Medulla oblongata (tissue), 1 donor: ENCODE results near the gene ANKRD33.

Experiments used
- DNase-seq: peaks from one replicate; pipeline ENCODE4 v3.0.0-alpha.2; 2015; ENCODE audit errors: extremely low spot score

ANKRD33 gene

GRCh38 chr12:51860986-51861385 is 26.9 kb upstream of the ANKRD33 start:
- no peak for DNase-seq

DNA sequence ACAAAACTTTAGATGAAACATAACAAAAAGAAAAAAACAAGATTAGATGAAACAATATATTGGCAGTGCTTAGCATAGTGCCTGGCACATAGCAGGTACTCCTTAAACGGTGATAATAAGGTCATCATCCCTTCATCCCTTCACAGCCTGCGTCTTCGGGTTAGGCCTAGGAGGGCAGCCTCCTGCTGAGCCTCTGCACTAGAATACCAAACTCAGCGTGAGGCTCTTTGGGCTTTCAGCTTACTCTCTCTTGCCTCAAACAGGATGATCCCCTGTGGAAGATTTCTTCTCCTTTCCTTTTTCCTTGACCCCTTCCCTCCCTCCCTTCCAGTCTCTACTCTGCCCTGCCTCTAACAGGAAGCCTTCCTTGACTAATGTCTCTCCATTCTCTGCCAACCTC is 25.0 kb upstream of the ANKRD33 start:
- no peak for DNase-seq

DNA sequence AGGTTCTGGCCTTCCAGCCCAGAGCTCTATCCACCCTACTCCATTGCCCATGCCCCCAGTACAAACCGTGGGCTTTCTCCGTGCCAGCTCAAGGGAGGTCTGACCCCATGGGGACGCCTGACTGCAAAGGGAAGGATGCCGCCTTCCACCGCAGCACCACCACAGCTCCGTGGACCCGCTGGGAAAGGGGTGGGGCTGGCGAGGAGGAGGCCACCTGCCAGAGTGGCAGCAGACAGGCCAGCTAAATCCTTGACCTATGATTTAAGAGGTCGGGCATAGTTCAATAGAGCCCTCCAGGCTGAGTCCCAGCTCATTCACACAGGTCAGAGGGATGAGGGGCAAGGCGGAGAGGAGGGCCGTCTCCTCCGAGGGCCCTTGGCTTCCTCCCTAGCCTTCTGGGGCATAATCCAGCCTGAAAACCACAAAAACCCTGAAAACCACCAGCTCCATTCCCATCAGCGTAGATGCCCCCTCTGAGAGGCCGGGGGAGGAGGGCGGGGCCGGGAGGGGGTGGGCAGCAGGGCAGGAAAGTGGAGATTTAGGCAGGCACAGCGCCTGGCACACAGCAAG is 24.5 kb upstream of the ANKRD33 start:
- no peak for DNase-seq

GRCh38 chr12:51863933-51864832 is 23.7 kb upstream of the ANKRD33 start:
- no peak for DNase-seq

GRCh38 chr12:51864833-51865670 is 22.9 kb upstream of the ANKRD33 start:
- DNase-seq, result no peak

- DNase-seq, result no peak
These were observed 22.1 kb upstream of the ANKRD33 start for GRCh38 chr12:51865757-51866270.

DNA sequence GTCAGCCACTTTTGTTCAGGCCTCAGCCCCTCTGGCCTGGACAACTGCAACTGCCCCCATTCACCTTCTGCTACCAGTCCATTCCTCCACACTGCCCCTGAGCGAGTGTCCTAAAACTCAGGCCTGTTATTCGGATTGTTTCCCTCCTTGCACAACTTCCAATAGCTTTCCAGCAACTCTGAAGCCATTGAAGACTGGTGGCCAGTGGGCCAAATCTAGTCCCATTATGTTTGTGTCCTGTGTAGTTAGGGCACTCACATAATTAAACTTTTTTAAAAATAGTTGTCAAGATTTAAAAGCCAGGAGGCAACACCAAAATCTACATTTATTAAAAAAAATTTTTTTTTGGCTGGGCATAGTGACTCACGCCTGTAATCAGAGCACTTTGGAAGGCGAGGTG is 21.6 kb upstream of the ANKRD33 start:
- no peak for DNase-seq

DNA sequence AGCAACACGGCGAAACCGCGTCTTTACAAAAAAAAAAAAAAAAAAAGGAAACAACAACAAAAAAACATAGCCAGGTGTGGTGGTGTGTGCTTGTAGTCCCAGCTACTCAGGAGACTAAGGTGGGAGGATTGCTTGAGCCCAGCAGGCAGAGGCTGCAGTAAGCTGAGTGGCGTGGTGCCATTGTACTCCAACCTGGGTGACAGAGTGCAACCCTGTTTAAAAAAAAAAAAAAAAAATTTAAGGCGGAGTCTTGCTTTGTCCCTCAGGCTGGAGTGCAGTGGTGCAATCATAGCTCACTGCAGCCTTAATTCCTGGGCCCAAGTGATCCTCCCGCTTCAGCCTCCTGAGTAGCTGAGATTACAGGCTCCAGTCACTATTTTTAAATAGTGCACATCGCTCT is 21.1 kb upstream of the ANKRD33 start:
- no peak for DNase-seq

DNA sequence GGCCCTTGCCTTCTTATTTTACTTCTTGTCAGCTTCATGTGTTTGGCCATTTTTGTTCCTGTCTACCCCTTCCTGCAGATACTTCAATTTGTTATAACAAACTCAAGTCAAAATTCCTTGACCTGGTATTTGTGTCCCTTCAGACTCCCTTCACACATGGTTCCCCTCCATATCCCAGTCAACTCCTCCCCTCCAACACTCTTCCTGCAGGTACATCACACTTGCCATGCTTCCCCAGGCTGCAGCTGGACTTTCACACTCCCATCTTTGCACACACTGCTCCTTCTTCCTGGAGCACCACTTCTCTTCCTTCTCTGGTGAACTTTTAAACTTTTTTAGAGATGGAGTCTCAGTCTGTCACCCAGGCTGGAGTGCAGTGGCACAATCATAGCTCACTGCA is 20.5 kb upstream of the ANKRD33 start:
- DNase-seq, result no peak

DNA sequence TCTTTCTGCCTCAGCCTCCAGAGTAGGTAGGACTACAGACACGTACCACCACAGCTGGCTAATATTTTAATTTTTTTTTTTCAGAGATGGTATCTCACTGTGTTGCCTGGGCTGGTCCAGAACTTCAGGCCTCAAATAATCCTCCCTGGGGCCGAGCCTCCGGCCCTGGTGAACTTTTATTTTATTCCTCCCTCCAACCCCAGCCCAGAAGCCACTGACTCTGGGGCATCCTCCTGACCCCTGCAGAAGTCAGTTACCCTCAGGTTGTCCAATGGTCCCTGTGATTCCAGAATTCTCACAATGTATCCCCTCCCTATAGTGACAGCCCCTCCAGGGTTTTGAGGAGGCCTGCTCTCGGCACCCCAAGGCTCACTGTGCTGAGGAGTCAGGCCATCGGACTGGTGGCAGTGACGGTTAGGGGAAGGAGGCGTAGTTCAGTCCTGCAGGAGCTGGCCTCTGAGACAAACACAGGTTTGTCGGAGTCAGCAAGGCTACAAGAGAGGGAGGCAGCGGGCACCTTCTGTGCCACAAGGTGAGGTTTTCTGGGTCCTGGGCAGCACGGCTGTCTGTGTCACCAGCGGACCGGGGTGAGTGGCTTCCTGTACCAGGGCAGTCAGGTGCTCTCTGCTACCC is 20.0 kb upstream of the ANKRD33 start:
- DNase-seq, result no peak

DNA sequence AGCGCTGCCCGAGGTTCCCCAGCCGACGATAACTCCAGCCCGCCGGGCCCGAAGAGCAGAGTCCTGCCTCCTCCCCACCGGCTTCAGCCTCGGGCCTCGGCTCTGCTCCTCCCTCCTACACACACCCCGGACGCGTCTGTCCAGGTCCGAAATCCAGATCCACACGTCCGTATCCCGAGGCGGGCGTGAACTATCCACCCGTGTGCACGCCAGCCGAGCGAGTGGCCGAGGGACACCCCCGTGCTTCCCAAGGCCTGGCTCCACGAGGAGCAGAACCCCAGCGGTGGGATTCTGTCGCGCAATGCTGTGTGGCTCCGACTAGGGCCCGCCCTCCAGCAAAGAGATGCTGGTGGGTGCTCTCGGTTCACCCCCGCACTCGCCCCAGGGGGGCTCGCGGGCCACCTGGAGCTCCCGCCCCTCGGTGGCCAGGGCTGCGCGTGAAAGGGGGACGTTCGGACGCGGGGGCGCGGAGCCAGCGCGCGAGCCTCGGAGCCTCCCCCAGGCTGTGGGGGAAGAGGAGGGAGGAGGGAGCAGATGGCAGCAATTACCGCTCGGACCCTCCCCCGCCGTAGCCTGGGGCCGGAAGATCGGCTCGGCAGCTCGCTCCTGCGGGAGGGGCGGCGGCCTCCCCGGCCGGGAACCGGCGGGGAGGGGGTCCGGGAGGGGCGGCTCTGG is 18.9 kb upstream of the ANKRD33 start:
- no peak for DNase-seq

DNA sequence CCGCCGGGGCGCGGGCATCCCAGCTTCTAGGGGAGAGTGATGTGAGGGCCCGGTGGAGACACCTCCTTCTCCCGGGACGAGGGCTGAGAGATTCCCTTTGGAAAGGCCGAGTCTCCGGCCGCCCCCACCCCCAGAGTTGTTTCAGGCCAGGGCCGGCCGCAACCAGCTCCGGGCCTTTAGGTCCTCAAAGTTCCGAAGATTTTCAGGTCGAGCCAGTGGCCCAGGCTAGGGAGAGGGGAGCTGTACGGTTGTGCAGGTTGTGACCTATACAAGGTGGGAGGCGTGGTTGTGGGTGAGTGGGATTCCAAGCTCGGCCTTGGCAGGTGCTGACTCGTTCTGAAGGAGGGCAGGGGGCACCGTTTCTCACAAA is 18.4 kb upstream of the ANKRD33 start:
- no peak for DNase-seq

DNA sequence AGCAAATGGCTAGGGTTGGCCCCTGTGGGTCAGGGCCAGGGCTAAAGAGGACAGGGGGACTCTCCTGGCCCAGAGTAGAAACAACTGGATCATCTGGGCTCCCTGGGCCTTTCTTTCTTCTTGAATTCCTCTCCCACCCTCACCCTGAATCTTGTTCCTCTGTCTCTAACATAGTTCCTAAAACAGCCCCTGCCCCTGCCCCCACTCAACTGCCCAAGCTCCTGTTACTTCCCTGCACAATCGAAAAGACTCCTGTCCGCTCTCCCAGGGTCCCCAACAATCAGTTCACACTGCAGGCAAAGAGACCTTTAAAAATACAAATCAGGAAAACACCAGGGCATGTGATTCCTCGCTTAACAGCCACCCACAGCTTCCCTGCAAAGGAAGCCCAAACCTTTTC is 18.0 kb upstream of the ANKRD33 start:
- peak; percentile 13 for DNase-seq

GRCh38 chr12:51870504-51870903 is 17.4 kb upstream of the ANKRD33 start:
- no peak for DNase-seq

DNA sequence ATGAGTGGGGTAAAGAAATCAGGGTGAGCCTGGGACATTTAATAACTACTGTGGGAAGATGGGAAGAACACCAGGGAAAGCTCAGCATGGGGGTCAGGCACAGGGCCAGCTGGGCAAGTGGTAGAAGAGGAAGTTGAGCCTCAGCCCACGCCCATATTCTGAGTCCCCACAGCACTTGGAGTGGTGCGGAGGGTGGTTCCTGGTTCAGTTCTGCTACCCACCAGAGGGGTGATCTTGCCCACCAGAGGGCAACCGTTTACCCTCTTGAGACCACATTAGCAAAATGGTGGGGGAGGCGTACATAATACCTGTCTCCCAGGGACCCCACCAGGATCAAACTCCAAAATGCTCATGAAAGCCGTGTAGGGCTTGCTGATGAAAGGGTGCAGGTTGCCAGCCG is 16.8 kb upstream of the ANKRD33 start:
- peak; percentile 49 for DNase-seq

- no peak for DNase-seq
These were observed 15.8 kb upstream of the ANKRD33 start for GRCh38 chr12:51871918-51872688.

- DNase-seq, result no peak
These were observed 15.3 kb upstream of the ANKRD33 start for GRCh38 chr12:51872689-51872981.

DNA sequence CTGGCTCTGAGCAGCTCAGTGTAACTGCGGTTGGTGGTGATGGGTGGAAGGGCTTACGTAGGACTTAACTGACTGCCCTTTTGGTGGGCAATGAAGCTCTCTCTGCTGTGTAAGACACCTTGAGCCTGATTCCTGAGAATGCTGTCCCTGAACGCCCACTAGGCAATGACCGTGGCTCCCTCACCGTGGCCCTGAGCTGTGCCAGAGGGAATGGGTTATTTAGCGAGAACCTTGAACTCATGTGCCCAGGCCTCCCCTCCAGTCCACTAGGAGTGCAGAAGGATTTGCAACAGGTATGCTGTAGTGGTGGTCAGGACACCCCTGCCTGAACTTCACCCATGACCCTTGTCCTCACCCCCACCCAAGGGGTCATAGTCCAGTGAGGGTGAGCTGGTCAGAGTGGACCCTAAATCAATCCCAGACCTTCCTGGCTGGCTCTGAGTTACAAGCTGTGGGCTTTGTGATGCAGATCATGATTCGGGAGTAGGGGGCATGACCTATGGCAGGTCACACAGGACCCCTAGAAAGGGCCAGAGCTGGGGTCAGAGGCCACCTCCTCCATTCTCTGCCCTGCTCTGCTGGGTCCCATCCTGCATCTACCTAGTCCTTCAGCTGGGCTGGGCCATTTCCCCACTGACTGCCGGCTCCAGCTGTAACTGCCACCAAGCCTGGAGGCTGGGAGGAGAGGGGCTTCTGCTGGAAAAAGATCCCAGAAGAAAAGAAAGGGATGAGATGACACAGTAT is 14.5 kb upstream of the ANKRD33 start:
- no peak for DNase-seq

GRCh38 chr12:51874000-51874399 is 13.9 kb upstream of the ANKRD33 start:
- DNase-seq, result no peak

DNA sequence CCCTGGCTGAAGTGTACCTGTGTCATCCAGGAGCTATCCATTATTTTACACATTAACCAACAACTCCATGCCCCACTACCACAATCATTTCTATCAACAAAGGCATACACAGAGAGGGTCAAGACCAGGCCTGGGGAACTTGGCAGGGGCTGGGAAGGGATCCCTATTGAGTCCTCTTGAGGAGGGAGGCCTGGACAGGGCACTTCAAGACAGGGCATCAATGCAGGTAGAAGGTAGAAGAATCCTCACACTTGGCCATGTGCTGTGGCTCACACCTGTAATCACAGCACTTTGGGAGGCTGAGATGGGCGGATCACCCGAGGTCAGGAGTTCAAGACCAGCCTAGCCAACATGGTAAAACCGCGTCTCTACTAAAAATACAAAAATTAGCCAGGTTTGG is 13.4 kb upstream of the ANKRD33 start:
- no peak for DNase-seq
